Measurements from ENCODE around the gene DBP.

DBP gene

DNA sequence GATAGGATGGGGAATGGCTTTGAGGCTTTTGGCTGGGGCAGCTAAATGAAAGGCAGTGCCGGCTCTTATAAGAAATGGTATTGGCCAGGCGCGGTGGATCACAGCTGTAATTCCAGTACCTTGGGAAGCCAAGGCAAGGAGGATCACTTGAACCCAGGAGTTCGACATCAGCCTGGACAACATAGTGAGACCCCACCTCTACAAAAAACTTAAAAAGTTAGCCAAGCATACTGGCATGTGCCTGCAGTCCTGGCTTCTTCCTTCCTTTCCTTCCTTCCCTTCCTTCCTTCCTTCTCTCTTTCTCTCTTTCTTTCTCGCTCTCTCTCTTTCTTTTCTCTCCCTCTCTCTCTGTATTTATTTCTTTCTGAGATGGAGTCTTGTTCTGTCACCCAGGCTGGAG is 5.7 kb upstream of the DBP start:
- TF ChIP-seq, protein P1, sequence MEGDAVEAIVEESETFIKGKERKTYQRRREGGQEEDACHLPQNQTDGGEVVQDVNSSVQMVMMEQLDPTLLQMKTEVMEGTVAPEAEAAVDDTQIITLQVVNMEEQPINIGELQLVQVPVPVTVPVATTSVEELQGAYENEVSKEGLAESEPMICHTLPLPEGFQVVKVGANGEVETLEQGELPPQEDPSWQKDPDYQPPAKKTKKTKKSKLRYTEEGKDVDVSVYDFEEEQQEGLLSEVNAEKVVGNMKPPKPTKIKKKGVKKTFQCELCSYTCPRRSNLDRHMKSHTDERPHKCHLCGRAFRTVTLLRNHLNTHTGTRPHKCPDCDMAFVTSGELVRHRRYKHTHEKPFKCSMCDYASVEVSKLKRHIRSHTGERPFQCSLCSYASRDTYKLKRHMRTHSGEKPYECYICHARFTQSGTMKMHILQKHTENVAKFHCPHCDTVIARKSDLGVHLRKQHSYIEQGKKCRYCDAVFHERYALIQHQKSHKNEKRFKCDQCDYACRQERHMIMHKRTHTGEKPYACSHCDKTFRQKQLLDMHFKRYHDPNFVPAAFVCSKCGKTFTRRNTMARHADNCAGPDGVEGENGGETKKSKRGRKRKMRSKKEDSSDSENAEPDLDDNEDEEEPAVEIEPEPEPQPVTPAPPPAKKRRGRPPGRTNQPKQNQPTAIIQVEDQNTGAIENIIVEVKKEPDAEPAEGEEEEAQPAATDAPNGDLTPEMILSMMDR (IDR thresholded peaks at IDR 0.05), result no peak

DNA sequence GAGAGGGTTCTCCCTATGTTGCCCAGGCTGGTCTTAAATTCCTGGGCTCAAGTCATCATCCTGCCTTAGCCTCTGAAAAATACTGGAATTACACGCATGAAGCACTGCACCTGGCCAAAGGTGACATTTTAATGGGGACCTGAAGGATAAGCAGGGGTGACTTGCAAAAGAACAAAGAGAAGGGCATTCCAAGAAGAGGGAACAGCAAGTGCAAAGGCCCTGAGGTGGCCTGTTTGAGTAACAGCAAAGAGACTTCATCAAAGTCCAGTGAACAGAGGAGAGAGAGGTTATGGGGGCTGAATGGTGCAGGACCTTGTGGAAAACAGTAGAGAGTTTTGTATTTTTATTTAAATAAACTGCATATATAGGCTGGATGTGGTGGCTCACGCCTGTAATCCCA is 4.7 kb upstream of the DBP start:
- TF ChIP-seq, protein P1 (IDR thresholded peaks at IDR 0.05), result no peak

DNA sequence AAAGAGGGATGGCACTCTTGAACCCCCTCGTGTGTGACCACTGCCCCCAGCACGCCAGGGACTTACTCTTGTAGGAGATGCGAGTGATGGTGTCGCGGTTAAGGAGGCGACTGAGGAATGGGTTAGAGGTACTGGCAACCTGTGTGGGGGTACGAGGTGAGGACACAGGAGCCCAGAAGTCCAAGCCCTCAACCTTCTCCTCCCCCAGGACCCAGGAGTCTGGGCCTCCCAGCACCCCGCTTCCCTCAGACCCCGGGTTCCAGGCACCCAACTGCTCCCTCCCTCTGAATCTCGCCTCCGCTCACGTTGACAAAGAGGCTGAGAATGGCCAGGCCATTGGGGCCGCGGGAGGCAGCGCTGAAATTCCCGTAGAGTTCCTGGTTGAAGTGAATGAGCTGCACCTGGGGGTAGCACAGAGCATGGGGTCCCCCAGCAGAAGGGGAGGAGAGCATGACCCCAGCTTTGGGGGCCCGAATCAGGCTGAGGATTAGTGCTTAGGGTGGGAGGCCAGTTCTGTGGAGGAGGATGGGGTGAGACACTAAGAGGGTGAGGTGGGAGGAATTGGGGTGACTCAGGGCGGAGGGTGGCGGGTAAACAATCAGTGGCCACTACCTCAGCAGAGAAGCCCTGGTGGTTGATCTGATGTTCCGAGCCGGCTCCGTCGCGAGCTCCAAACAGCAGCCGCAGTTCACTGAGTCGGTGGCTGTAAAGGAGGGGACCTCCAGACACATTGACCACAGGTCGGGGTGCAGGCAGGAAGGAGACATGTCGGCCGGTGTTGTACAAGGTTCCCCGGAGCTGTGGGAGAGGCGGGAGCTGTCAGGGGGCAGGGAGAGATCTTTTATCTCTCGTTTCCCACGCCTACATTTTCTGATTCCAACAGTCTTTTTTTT is 2.5 kb upstream of the DBP start:
- TF ChIP-seq, protein P1 (IDR thresholded peaks at IDR 0.05), result no peak

DNA sequence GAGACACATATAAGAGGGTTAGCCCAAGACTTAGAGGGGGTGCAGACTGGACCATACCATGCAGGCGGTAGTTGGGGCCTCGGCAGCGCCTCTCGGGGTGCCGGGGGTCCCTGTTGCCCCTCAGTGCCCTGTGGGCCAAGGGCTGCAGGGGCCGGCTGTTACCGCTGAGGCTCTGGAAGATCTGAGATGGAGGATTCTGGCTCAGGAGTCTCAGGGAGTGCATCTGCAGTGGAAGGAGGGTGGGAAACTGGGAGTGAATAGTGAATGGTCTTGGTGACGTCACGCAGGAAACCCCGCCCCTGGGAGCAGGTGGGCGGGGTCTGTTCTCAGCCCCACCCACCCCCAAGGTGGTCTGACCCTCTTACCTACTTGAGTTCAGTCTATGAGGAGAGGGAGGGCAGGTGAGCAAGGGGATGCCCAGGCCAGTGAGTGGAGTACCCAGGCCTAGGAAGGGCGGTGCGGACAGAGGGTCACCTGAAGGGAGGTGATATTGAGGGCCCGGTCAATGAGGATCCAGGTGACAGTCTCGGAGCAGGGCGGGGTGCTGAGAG is 1.7 kb upstream of the DBP start:
- TF ChIP-seq, protein P1 (IDR thresholded peaks at IDR 0.05), result no peak

DNA sequence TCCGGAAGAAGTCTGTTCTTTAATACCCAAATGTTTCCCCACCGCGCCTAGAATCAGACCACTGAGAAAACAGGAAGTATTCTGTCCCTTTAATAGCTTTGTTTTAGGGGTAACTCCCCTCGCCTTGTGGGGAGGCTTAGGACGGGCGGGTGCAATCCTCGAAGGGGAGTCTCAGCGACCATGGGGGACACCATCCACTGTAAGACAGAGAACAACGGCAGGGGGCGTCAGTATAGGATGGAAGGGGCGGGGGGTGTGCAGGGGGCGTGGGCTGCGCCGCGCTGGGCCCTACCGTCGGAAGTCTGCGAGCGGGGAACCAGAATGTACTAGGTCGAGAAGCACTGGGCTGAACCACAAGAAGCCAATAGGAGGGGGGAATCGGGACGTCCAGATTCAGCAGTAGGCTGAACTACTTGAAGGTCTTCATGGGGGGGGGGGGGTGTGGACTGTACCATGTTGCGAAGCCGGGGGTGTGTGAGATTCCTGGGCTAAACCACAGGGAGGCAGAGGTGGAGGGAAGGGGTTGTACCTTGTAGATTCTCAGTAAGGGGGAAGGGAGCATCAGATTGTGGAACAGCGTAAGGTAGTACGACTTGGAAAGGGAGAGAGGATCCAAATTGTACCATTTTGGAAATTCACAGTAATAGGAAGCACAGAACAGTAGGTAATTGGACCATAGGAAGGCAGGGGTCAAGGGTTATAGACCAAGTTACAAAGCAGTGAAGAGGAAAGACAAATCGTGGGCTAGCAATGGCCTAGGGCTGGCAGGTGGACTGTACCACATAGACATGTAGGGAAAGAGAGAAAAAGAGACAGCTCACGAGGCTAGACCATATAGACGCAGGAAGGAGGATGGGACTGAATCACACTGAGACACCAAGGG is 1.0 kb upstream of the DBP start:
- TF ChIP-seq, protein P1 (IDR thresholded peaks at IDR 0.05), result no peak; the same call in 1 of the 2 replicates

- TF ChIP-seq, protein P1 (IDR thresholded peaks at IDR 0.05), result no peak
Observed at GRCh38 chr19:48637449-48637947, 319 bp upstream of the DBP start.

All from LNCAP (cell line).